PC-3 (cell line): ENCODE results near the gene MREG. TPM values are rescaled to one million over a fixed set of nuclear protein-coding genes. Genes with fewer than 3 reads are reported as not detected.
A peak's percentile ranks its signal among the peaks of the same experiment; 100 is the strongest.

Experiments
- ATAC-seq: fragments of 200-7000 bp; cut with Tn5 transposase; 2 replicates; pipeline ENCODE4 v1.9.1; 2020; ENCODE audit warnings: mild to moderate bottlenecking, moderate library complexity
- Bru-seq: library from RNA; stranded (reverse); fragments of 400-500 nt; gene quantifications from one replicate; lab custom pipeline; 2021; lab: Mats Ljungman, UMichigan
- BruChase-seq, 2 experiments: library from RNA; stranded (reverse); fragments of 400-500 nt; gene quantifications; one replicate each; lab custom pipeline; 2021; lab: Mats Ljungman, UMichigan
- BruUV-seq: library from RNA; stranded (reverse); fragments of 400-500 nt; replicated peaks from 2 replicates; lab custom pipeline; 2021; lab: Mats Ljungman, UMichigan
- CTCF ChIA-PET: fragments of 300-600 bp; sonication (Branson Sonifier 250); formaldehyde crosslinking; loops from one replicate; lab custom pipeline; 2022; ENCODE audit warnings: antibody characterized with exemption; lab: Charles Lee
- POLR2A ChIA-PET: fragments of 300-600 bp; sonication (Branson Sonifier 250); formaldehyde crosslinking; loops from one replicate; lab custom pipeline; 2022; ENCODE audit warnings: antibody characterized with exemption; ENCODE audit not compliant: unreplicated experiment; lab: Charles Lee
- DNase-seq: peaks from one replicate; pipeline ENCODE4 v3.0.0-alpha.2; 2015
- H2AFZ ChIP-seq: fragments of 300-600 bp; sonication (generic); 2 replicates; pipeline ENCODE4 v1.6.0; 2016; ENCODE audit warnings: antibody characterized with exemption, low read length
- H3F3A ChIP-seq: fragments of 300-600 bp; sonication (generic); one replicate; pipeline ENCODE4 v1.6.0; 2017; ENCODE audit warnings: antibody characterized with exemption, low read length, control low read depth, mild to moderate bottlenecking; ENCODE audit not compliant: unreplicated experiment
- H3K27ac ChIP-seq: fragments of 300-600 bp; sonication (generic); 2 replicates; pipeline ENCODE4 v1.5.1; 2016; ENCODE audit warnings: mild to moderate bottlenecking, low read length
- H3K27me3 ChIP-seq: fragments of 300-600 bp; sonication (generic); 2 replicates; pipeline ENCODE4 v1.6.1; 2016; ENCODE audit warnings: low read length, mixed read lengths
- H3K36me3 ChIP-seq: fragments of 300-600 bp; sonication (generic); 2 replicates; pipeline ENCODE4 v1.6.1; 2016; ENCODE audit warnings: low read depth, mixed run types, low read length, mixed read lengths
- H3K4me1 ChIP-seq: fragments of 300-600 bp; sonication (generic); 2 replicates; pipeline ENCODE4 v1.5.1; 2016; ENCODE audit warnings: low read length; ENCODE audit not compliant: insufficient read depth
- H3K4me2 ChIP-seq: fragments of 300-600 bp; sonication (generic); 2 replicates; pipeline ENCODE4 v1.6.0; 2016; ENCODE audit warnings: low read length
- H3K4me3 ChIP-seq: fragments of 300-600 bp; sonication (generic); 2 replicates; pipeline ENCODE4 v1.5.1; 2016; ENCODE audit warnings: mild to moderate bottlenecking, low read length, mixed read lengths
- H3K79me2 ChIP-seq: fragments of 300-600 bp; sonication (generic); 2 replicates; pipeline ENCODE4 v1.6.1; 2017; ENCODE audit warnings: low read length, mixed read lengths
- H3K9ac ChIP-seq: fragments of 300-600 bp; sonication (generic); 2 replicates; pipeline ENCODE4 v1.6.0; 2016; ENCODE audit warnings: mild to moderate bottlenecking, low read length
- H3K9me2 ChIP-seq: fragments of 300-600 bp; sonication (generic); replicated peaks from 2 replicates; pipeline ENCODE4 v1.6.1; 2016; ENCODE audit warnings: mixed run types, low read length, mixed read lengths
- H3K9me3 ChIP-seq: fragments of 300-600 bp; sonication (generic); 2 replicates; pipeline ENCODE4 v1.6.1; 2016; ENCODE audit warnings: low read length, mixed read lengths
- H4K20me1 ChIP-seq: fragments of 300-600 bp; sonication (generic); 2 replicates; pipeline ENCODE4 v1.6.1; 2016; ENCODE audit warnings: low read length, mixed read lengths
- CTCF ChIP-seq: fragments of 300-600 bp; sonication (generic); conservative IDR thresholded peaks from 2 replicates; pipeline ENCODE4 v1.5.1; 2017; ENCODE audit warnings: antibody characterized with exemption, low read depth, mild to moderate bottlenecking, low read length
- EZH2 ChIP-seq: fragments of 300-600 bp; sonication (generic); IDR thresholded peaks from one replicate; pipeline ENCODE4 v1.6.1; 2017; ENCODE audit warnings: antibody characterized with exemption, mild to moderate bottlenecking, low read length; ENCODE audit not compliant: unreplicated experiment
- EZH2phosphoT487 ChIP-seq: fragments of 300-600 bp; sonication (generic); IDR thresholded peaks from 2 replicates; pipeline ENCODE4 v1.6.1; 2018; ENCODE audit warnings: mild to moderate bottlenecking, antibody characterized with exemption, low read length, borderline replicate concordance
- intact Hi-C: fragments of 100-400 bp; cut with micrococcal nuclease; formaldehyde crosslinking; loops from 2 replicates; pipeline ENCODE4 v1.9.0; 2023
- long read RNA-seq: library from polyadenylated mRNA; unstranded; transcript quantifications from one replicate; pipeline ENCODE4 v2.0.0, GENCODE V29; 2021; ENCODE audit not compliant: unreplicated experiment
- total RNA-seq: library from RNA; depleted of rRNA; stranded (reverse); fragments of >200 nt; gene quantifications from 2 replicates; pipeline ENCODE4 v1.2.3, GENCODE V29; 2014; rRNA removed

The MREG gene
- total RNA-seq: 24.4 and 35.4 TPM in 2 replicates
- percentile 69 among the genes with signal in this experiment for Bru-seq, nascent RNA
- BruChase-seq, experiment 1, labeled RNA remaining after a 6-hour chase: percentile 64 among the genes with signal in this experiment
- BruChase-seq, experiment 2, labeled RNA remaining after a 2-hour chase: percentile 62 among the genes with signal in this experiment
- long read RNA-seq, partial matches to known transcripts: 4 of 12 reads
- long read RNA-seq, other reads (novel, unspliced or antisense): 6 of 12 reads

- ATAC-seq: peak; percentile 74
- peak within 1 kb of the TSS; percentile 81 for H2AFZ ChIP-seq
- no peaks in the 10 kb centered on the region for H3K9me2 ChIP-seq
- no peaks in the 10 kb centered on the region for H3K27me3 ChIP-seq
- H3K27ac ChIP-seq: peak within 1 kb of the TSS; percentile 89
- peaks cover 28% of the 10 kb centered on the region for H3K4me1 ChIP-seq
- peak; percentile 59 for TF ChIP-seq CTCF
- no peak for TF ChIP-seq EZH2phosphoT487
- no peaks in the 10 kb centered on the region for H4K20me1 ChIP-seq
- no peaks in the 10 kb centered on the region for H3K9me3 ChIP-seq
- no peaks in the 10 kb centered on the region for H3K36me3 ChIP-seq
- intact Hi-C loops: loop anchor here (2.0 to 5.0 kb wide), 2 partner anchors 41 to 62 kb away; no protein-coding TSS in a partner anchor
- ChIA-PET POLR2A (no interaction called here), CTCF (interaction anchor here (0.6 to 1.0 kb wide), 3 partner anchors 63 to 1205 kb away, joined by 4 to 7 read pairs (median 5); no protein-coding TSS in a partner anchor)
- peak; percentile 88 for DNase-seq
- BruUV-seq: no TSS peak
- H3K4me2 ChIP-seq: peak within 1 kb of the TSS; percentile 92
- H3K4me3 ChIP-seq: peak within 1 kb of the TSS; percentile 87
- H3F3A ChIP-seq: no peaks in the 10 kb centered on the region
- peaks cover 45% of the 10 kb centered on the region for H3K79me2 ChIP-seq
- H3K9ac ChIP-seq: peak within 1 kb of the TSS; percentile 95
Measured at GRCh38 chr2:216013080-216013909, at the start of gene MREG. TSS of gene MREG (minus strand) at chr2:216013551. CDS start at chr2:216013327, 224 bp downstream.

GRCh38 chr2:216059233-216059834, 46.0 kb upstream of the MREG start:
- H3K79me2 ChIP-seq: no peaks in the 10 kb centered on the region
- no peaks in the 10 kb centered on the region for H3F3A ChIP-seq
- no peak overlapping the region for H3K4me2 ChIP-seq
- H3K4me1 ChIP-seq: no peaks in the 10 kb centered on the region
- CTCF ChIA-PET: no interaction called here
- no peak overlapping the region for H3K4me3 ChIP-seq
- no peaks in the 10 kb centered on the region; the same call in 1 of the 2 replicates for H3K36me3 ChIP-seq
- intact Hi-C loops: no loop called here
- no peaks in the 10 kb centered on the region for H3K9me2 ChIP-seq
- POLR2A ChIA-PET: interaction anchor here (0.6 kb wide), 1 partner anchor 439 kb away, joined by 3 read pairs; no protein-coding TSS in a partner anchor
- no peaks in the 10 kb centered on the region for H3K9me3 ChIP-seq
- no peak overlapping the region for H3K9ac ChIP-seq
- DNase-seq (peak; percentile 8), ATAC-seq (no peak)
- TF ChIP-seq CTCF: peak; percentile 43; the same call in 1 of the 2 replicates
- no peak for TF ChIP-seq EZH2
- no peak for TF ChIP-seq EZH2phosphoT487
- BruUV-seq: no TSS peak
- no peaks in the 10 kb centered on the region for H4K20me1 ChIP-seq
- no peak overlapping the region for H3K27ac ChIP-seq
- H2AFZ ChIP-seq: no peak overlapping the region
- H3K27me3 ChIP-seq: no peaks in the 10 kb centered on the region
